ENCODE results near the gene ATP5PO.

DNA sequence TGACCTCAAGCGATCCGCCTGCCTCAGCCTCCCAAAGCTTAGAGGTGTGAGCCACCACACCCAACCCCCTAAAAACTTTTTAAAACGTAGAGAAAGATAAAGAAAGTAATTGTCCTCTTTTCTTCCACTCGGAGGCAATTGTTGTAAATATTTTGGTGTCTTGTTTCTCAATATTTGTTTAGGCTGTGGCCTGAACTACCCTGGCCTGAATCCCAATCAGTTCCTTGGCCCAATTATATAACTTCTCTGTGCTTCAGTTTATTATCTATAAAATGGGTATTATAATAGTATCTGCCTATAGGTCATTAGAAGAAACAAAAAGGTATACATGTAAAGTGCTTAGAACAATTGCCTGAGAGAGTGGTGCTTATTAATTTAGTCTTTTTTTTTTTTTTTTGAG is 1.8 kb upstream of the ATP5PO start:
- TF ChIP-seq, protein P1, sequence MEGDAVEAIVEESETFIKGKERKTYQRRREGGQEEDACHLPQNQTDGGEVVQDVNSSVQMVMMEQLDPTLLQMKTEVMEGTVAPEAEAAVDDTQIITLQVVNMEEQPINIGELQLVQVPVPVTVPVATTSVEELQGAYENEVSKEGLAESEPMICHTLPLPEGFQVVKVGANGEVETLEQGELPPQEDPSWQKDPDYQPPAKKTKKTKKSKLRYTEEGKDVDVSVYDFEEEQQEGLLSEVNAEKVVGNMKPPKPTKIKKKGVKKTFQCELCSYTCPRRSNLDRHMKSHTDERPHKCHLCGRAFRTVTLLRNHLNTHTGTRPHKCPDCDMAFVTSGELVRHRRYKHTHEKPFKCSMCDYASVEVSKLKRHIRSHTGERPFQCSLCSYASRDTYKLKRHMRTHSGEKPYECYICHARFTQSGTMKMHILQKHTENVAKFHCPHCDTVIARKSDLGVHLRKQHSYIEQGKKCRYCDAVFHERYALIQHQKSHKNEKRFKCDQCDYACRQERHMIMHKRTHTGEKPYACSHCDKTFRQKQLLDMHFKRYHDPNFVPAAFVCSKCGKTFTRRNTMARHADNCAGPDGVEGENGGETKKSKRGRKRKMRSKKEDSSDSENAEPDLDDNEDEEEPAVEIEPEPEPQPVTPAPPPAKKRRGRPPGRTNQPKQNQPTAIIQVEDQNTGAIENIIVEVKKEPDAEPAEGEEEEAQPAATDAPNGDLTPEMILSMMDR (IDR thresholded peaks at IDR 0.05), result no peak
- no peak for TF ChIP-seq POLR2A (IDR thresholded peaks at IDR 0.05)
